ENCODE measurements around the gene RNF103.
"Not testable (repeated sequence)": the region's sequence is repeated elsewhere in the genome, so short reads cannot be mapped to it uniquely, and the experiment has no call there.

RNF103 gene

GRCh38 chr2:86623494-86624266 lies at the start of gene RNF103:
RNF103 (minus strand) TSS chr2:86623865; CDS start chr2:86622886, 979 bp downstream.
- peak; percentile 32 for DNase-seq

DNA sequence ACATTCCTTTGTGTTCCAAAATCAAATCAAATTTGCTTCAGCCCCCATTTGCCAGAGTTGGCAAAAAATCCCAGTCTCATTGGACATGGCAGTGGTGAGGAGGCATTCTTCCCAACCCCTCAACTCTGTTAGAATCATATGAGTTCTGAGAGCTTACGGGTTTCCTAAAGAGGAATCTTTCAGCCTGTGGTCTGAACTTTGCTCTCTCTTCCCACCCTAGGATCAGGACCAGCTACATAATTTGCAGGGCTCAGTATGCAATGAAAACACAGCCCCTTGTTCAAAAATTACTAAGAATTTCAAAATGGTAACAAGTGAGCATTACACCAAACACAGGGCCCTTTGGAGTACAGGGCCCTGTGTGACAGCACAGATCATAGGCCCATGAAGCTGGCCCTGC lies 49.3 kb upstream of the RNF103 start:
- DNase-seq: no peak

- no peak for DNase-seq
Measured at GRCh38 chr2:86672027-86672545, 48.4 kb upstream of the RNF103 start.

DNA sequence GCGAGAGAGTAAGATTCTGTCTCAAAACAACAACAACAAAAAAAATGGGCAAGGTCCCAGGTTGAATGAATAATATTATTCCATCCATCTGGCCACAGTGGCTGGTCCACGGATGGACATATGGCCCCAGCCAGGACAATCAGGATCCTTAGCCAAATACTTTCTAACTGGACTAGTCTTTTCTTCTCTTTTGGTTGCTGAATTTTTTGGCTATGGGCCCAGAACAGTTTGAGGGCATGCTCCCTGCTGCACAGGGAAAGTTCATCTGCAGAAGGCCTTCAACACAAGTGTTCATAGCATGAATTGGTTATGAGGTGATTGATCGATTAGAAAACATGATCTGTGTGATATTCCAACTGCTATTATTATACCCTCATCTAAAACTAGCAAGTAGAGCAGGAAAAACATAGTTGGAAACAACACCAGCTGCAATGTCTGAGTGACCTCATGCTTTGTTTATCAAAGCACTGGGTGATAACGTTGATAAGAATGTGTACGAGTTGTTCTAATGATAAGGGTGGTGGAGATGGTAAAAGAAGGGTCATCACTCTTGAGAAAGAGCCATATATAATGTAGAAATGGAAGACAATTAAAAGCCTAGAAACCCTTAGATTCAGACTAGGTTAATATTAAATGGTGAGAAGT lies 47.8 kb upstream of the RNF103 start:
- DNase-seq: no peak

- not testable (repeated sequence) for DNase-seq
Measured at GRCh38 chr2:86669323-86669722, 45.7 kb upstream of the RNF103 start.

DNA sequence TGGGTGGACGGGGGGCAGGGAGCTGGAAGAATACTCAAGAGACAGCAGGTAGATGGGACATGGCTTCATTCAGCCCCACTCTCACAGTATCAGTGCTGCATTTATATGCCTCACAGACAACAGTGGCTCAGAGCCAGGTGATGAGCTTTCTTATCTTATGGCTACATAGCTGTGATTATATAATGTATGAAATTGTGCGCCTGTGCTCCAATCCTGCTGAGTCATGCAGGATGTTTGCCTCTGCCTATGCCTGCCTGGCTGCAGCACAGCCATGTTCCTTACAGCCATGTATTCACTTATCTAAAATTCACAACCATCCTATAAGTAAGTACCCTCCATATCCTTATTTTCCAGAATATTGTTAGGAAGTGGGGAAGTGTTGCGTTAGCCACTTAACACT lies 37.7 kb upstream of the RNF103 start:
- DNase-seq: no peak

DNA sequence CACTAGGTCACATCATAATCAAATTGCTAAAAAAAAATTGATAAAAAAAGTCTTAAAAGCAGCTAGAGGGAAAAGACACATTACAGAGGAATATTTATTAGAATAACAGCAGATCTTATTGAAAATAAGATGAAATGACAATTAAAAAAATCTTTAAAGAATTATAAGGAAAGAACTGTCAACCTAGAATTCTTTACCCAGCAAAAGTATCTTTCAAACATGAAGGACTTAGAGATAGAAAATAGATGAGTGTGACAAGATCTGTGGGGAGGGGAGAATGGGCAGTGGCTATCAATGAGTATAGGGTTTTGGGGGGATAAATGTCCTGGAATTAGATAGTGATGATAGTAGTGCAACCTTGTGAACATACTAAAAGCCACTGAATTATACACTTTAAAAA lies 26.5 kb upstream of the RNF103 start:
- no peak for DNase-seq

DNA sequence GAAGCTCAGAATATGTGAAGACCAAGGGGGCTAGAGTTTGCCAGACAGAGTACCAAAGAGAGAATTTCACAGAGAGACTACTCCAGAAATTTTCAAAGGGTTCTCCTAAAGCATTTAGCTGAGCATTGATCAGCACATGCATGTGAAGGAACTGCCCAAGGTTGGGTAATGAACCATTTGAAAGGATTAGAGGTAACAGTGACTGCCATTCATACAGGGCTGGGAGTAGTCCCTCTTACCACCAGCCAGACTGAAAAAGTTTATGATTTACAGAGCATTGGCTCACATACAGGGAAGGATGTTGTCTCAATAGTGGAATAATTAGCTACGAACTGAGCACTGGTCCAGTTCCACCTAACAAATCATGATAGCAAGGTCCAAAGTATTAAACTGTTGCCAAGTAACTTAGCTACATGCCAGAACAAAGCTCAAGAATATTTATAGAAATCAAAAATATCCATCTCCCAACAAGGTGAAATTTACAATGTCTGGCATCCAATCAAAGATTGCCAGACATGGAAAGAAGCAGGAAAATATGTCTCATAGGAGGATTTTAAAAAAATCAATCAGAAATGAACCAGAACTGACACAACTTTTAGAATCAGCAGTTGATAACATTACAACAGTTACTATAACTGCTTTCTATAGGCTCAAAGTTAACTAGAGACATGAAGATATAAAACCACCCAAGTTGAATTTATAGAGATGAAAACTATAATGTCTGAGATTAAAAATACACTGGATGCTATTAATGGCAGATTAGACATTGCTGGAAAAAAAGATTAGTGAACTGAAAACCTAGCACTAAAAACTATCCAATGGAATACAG lies 25.7 kb upstream of the RNF103 start:
- DNase-seq: no peak

- DNase-seq: no peak
Measured at GRCh38 chr2:86648681-86649080, 25.0 kb upstream of the RNF103 start.

DNA sequence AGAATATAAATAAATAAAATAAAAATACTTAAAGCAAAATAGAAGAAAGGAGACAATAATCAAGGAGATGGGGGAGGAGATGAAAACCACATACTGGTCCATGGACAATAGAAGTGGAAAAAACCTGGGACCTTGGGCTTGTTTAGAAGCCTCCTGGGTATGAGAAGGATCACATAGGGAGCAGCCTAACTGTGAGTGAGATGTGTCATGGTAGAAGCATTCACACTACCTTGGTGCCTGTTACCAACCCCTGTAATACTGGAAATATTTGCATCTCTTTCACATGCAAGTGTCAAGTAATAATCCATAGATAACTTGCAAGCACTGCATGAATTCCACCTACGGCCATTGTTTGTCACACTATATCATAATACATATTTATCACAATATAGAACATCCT lies 23.2 kb upstream of the RNF103 start:
- DNase-seq: no peak

- no peak for DNase-seq
Measured at GRCh38 chr2:86646329-86646728, 22.7 kb upstream of the RNF103 start.

DNA sequence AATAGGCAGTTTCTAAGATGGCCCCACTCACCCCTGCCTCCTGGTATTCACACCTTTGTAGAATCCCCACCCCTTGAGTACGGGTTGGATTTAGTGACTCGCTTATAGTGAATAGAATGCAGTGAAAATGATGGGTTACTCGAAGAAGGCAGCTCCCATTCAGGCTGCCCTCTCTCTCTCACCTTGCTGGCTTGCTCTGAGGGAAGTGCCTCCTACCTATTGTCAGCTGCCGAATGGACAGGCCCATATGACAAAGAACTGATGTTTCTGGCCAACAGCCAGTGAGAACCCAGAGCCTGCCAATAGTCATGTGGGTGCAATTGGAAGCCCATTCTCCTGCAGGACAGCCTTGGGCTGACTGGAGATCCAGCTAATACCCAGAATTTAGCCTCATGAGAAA lies 22.1 kb upstream of the RNF103 start:
- DNase-seq: no peak

- DNase-seq: no peak
Measured at GRCh38 chr2:86638712-86639111, 15.0 kb upstream of the RNF103 start.

- no peak for DNase-seq
Measured at GRCh38 chr2:86636842-86637241, 13.2 kb upstream of the RNF103 start.

DNA sequence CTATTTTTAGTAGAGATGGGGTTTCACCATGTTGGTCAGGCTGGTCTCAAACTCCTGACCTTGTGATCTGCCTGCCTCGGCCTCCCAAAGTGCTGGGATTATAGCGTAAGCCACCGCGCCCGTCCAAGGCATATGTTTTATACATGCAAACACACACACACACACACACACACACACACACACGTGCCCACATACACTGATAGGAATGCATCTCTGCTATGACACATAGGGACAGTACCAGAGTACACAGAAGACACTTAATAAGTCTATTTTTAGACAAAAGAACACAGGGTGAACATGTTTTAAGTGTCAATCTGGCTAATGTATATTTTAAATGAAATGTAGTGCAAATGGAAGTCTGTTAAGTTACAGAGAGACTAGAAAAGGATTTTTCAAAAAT lies 10.7 kb upstream of the RNF103 start:
- DNase-seq: no peak

- DNase-seq: no peak
Measured at GRCh38 chr2:86633155-86633651, 9.5 kb upstream of the RNF103 start.

- no peak for DNase-seq
Measured at GRCh38 chr2:86632672-86633071, 9.0 kb upstream of the RNF103 start.

GRCh38 chr2:86631846-86632485 lies 8.3 kb upstream of the RNF103 start:
- DNase-seq: no peak

GRCh38 chr2:86628091-86628522 lies 4.4 kb upstream of the RNF103 start:
- DNase-seq: no peak

- no peak for DNase-seq
Measured at GRCh38 chr2:86627550-86627949, 3.9 kb upstream of the RNF103 start.

DNA sequence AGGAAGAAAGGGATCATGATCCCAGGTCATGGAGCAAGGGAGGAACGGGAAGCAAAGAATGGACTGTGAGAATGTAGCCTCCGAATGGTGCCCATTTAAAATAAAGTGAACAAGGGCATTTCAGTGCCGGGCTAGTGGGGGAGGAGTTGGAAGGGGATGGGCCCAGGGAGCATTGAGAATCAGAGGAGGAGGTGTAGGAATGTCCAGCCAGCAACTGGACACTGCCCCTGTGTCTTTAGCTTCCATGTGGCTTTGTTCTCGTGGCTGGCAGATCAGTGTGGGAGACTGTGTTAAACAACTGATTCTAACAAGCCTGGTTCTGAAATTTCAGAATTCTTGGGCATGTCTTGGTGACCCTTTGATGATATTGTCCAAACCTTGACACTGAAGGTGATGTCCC lies 1.4 kb upstream of the RNF103 start:
- no peak for DNase-seq

DNA sequence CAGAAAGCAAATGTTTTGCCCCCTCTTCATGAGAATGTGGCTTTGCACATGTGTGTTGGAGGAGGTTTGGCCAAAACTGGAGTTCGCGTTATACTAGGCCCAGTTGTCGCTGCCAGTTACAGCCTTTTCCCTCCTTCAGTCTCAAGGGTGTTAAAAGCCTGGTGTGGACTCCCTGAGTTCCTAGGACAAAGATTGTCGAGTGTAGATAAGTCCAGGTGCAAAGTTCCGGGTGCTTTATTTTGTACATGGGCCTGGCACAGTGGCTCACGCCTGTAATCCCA lies 542 bp upstream of the RNF103 start:
- no peak for DNase-seq

GRCh38 chr2:86623043-86623493 lies 597 bp downstream of the RNF103 start:
- DNase-seq: no peak
